ENCODE measurements around the gene AMZ2. TPM values are rescaled to one million over a fixed set of nuclear protein-coding genes. Genes with fewer than 3 reads are reported as not detected.

Gene AMZ2
- polyA plus RNA-seq, 3 donors from 2014 or later, result 146 to 193 (median 169) TPM

DNA sequence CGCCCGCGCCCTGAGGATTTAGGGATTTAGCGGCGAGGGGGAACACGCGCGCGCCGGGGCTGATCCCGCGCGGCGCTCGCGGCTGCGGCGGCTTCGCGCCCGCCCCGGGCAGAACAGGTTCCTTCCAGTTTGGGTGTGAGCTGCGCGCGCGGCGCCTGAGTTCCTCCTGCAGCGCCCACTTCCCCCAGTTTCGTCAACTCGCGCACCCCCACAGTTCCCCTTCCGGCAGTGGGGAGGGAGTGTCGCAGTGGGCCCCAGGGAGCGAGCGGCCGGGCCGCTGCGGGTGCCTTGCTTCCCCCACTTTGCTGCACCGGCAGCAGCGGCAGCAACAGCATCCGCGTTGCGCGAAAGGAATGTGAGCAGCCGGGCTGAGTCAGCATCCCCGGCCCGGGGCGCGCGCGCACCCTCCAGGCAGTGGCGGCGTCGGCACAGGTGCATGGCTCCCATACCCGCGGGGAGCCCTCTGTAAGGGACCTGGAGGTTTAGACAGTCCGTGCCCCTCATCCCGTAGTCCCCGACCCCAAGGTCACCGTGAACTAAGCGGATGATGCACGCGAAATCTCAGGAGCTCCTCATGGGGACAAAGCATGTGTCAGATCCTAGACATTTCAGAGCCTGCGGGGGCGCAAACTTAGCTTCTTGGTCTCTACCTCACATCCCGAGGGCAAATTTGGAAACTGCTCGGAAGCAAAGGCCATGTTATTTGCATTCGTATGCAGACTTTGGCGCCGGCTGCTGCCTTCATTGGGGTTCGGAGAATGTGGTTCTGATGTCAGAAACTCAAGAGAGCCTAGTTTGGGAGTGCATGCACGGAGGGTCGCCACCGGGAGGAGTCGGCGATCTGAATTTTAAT is 44.2 kb downstream of the AMZ2 start:
- peaks cover 74 to 78% of the 10 kb centered on the region in 2 donors for H3K4me1 Mint-ChIP-seq
- H3K27ac Mint-ChIP-seq, result peak overlapping the region; percentile 86 to 96 (median 95)
- H3K9me3 Mint-ChIP-seq, result no peaks in the 10 kb centered on the region
- peak; percentile 97 to 98 (median 98) for DNase-seq
- no peaks in the 10 kb centered on the region for H3K36me3 Mint-ChIP-seq
- peak overlapping the region; percentile 79 to 91 (median 87) for H3K4me3 Mint-ChIP-seq
- peaks cover 6 to 29% (median 17%) of the 10 kb centered on the region in 3 donors for H3K27me3 Mint-ChIP-seq (ENCODE audit: low read depth in 3 of 3)

DNA sequence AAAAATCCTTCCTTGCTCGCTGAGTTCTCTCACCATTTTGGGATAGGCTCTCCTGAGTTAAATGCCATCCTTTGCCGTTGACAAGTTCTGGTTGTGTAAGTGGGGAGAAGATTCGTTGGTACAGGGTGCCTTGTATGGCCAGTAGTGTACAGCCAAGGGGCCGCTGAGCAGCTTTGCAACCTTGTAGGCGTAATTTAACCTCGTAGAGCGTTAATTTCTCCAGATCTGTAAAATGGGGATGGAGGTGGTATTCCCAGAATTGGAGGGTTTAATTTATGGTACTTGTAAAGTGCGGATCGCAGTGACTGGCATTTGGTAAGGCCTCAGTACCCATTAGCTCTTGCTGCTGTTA is 44.8 kb downstream of the AMZ2 start:
- Mint-ChIP-seq H3K36me3 (no peaks in the 10 kb centered on the region), H3K27ac (peak overlapping the region; percentile 86 to 96 (median 95)), H3K9me3 (no peaks in the 10 kb centered on the region), H3K4me1 (peaks cover 74 to 78% of the 10 kb centered on the region in 2 donors), H3K4me3 (peak overlapping the region; percentile 79 to 91 (median 87)), H3K27me3 (ENCODE audit: low read depth in 3 of 3) (peaks cover 4 to 29% (median 17%) of the 10 kb centered on the region in 3 donors)
- DNase-seq, result no peak

DNA sequence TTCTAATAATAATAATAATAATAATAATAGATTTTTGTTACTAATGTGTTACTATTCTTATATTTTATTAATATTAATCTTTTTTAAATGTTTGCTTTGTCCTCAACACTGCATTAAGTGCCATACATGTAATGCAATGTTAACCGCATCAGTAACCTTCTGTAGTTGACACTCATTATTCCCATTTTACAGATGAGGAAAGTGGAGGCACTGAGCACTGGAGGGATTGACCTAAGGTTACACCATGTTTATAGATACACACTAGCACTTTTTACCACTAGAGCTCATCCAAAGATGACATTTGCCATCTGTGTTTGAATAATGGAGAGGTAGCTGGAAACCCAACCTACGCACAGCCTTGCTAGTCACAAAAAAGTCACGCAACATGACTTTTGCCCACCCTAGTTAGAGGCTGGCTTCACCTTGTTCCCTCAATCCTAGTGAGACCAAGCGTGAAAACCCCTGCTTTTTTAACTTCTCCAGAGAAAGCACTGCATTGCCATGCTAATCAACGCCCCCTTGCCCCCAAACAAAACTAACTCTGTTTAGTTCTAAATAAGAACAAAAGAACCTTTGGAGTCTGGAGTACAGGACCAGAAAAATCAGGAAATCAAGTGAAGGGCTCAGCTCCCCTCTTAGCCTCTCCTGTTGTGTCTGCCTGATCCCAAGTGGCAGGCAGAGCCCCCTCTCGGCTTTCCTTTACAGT is 45.8 kb downstream of the AMZ2 start:
- H3K4me3 Mint-ChIP-seq, result peak overlapping the region in 3 of 5 donors; percentile 1 to 35 (median 12)
- no peaks in the 10 kb centered on the region for H3K36me3 Mint-ChIP-seq
- peaks cover 4 to 29% (median 17%) of the 10 kb centered on the region in 3 donors for H3K27me3 Mint-ChIP-seq (ENCODE audit: low read depth in 3 of 3)

GRCh38 chr17:68294196-68294555 is 46.3 kb downstream of the AMZ2 start:
- peak overlapping the region; percentile 64 to 90 (median 83) for H3K27ac Mint-ChIP-seq
- no peaks in the 10 kb centered on the region for H3K36me3 Mint-ChIP-seq
- H3K4me1 Mint-ChIP-seq, result peaks cover 71 to 77% of the 10 kb centered on the region in 2 donors
- no peaks in the 10 kb centered on the region for H3K9me3 Mint-ChIP-seq
- DNase-seq, result no peak
- peak overlapping the region in 3 of 5 donors; percentile 1 to 35 (median 12) for H3K4me3 Mint-ChIP-seq
- H3K27me3 Mint-ChIP-seq (ENCODE audit: low read depth in 3 of 3), result peaks cover 4 to 24% (median 17%) of the 10 kb centered on the region in 3 donors

More for the DNA sequence above, 45.8 kb downstream of the AMZ2 start:
- Mint-ChIP-seq H3K27ac (peak overlapping the region; percentile 64 to 90 (median 84)), H3K4me1 (peaks cover 74 to 78% of the 10 kb centered on the region in 2 donors), H3K9me3 (no peaks in the 10 kb centered on the region)
- DNase-seq, result no peak

DNA sequence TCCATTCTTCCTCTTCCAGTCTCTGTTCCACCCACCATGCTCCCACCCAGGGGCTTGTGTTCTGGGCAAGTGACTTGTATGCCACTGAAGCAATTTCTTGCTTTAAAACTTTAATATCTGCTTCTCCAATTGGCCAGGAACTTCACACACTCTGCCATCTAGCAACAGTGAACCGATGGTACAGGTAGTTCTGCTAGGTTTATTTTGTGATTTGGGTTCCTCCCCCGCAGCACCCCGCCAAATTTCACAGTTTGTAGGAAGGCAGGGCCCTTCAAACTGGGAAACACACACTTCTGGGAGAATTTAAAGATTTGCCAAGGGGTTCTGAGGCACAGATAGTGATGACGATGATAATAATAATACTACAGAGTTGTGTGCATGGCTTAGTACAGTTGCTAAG is 46.8 kb downstream of the AMZ2 start:
- DNase-seq, result no peak
- Mint-ChIP-seq H3K36me3 (no peaks in the 10 kb centered on the region), H3K27ac (peak overlapping the region in 5 of 6 donors; percentile 35 to 90 (median 89)), H3K4me1 (peaks cover 71 to 77% of the 10 kb centered on the region in 2 donors), H3K9me3 (no peaks in the 10 kb centered on the region), H3K4me3 (peak overlapping the region; percentile 46 to 72 (median 50)), H3K27me3 (ENCODE audit: low read depth in 3 of 3) (peaks cover 4 to 21% (median 17%) of the 10 kb centered on the region in 3 donors)

DNA sequence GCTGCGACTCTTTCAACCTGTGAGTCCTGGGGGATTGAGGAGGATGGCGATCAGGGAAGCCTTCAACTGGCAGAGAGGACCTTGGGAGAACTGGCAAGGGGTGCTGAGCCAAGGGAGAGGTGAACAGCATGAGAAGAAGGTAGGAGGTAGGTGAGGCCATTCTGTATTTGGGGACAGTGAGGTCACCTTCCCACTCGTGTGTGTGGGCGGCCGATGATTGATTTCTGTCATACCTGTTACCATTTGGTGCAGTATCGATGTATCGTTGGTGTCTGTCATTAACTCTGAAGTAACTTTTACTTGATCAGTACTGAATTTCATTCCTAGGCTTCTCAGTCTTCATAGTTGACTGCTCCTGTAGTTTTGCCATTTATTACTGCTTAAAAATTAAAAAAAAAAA is 47.2 kb downstream of the AMZ2 start:
- Mint-ChIP-seq H3K4me1 (peaks cover 68 to 73% of the 10 kb centered on the region in 2 donors), H3K36me3 (no peaks in the 10 kb centered on the region), H3K27ac (peak overlapping the region in 5 of 6 donors; percentile 35 to 90 (median 89)), H3K9me3 (no peaks in the 10 kb centered on the region), H3K27me3 (ENCODE audit: low read depth in 3 of 3) (peaks cover 4 to 20% (median 17%) of the 10 kb centered on the region in 3 donors), H3K4me3 (peak overlapping the region; percentile 46 to 72 (median 50))
- DNase-seq, result no peak

GRCh38 chr17:68296217-68297191 is 48.7 kb downstream of the AMZ2 start:
- H3K4me1 Mint-ChIP-seq, result peaks cover 69 to 72% of the 10 kb centered on the region in 2 donors
- no peaks in the 10 kb centered on the region for H3K9me3 Mint-ChIP-seq

DNA sequence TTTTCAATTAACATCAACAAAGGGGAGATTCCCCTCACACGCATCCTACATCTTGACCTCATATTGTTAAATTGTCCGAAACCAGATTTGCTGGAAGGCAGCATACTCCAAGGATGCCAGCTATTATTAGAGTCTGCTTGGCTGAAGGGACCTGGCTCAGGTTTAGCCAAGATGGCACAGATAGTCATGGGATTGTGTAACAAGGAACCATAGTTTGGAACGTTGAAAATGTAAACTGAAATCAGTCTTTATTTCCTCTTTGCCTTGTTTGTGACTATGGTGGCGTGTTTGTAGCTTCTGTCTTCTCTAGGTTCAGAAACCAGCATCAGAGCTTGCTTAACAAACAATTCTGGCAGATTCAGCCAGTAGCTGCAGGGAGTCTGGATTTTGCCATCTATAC is 49.4 kb downstream of the AMZ2 start:
- H3K9me3 Mint-ChIP-seq, result no peaks in the 10 kb centered on the region
- peaks cover 4 to 8% (median 5%) of the 10 kb centered on the region in 3 donors for H3K36me3 Mint-ChIP-seq
- DNase-seq, result no peak
- H3K4me1 Mint-ChIP-seq, result peaks cover 70 to 77% of the 10 kb centered on the region in 2 donors
- peak overlapping the region; percentile 78 to 90 (median 87) for H3K4me3 Mint-ChIP-seq
- H3K27ac Mint-ChIP-seq, result peak overlapping the region; percentile 91 to 95 (median 95)
- H3K27me3 Mint-ChIP-seq (ENCODE audit: low read depth in 3 of 3), result peaks cover 0 to 6% (median 5%) of the 10 kb centered on the region in 3 donors

More at GRCh38 chr17:68296217-68297191, 48.7 kb downstream of the AMZ2 start:
- Mint-ChIP-seq H3K27me3 (ENCODE audit: low read depth in 3 of 3) (peaks cover 2 to 11% (median 9%) of the 10 kb centered on the region in 3 donors), H3K36me3 (peaks cover under 1 to 4% (median 1%) of the 10 kb centered on the region in 3 donors), H3K4me3 (peak overlapping the region; percentile 78 to 90 (median 87)), H3K27ac (peak overlapping the region; percentile 91 to 95 (median 95))
- DNase-seq, result peak; percentile 83 to 89 (median 88)

- Mint-ChIP-seq H3K27ac (peak overlapping the region; percentile 42 to 94 (median 80)), H3K36me3 (peaks cover 4 to 11% (median 5%) of the 10 kb centered on the region in 3 donors), H3K9me3 (no peaks in the 10 kb centered on the region), H3K4me3 (peak overlapping the region in 1 of 5 donors; percentile 63), H3K4me1 (peaks cover 61 to 68% of the 10 kb centered on the region in 2 donors), H3K27me3 (ENCODE audit: low read depth in 3 of 3) (peaks cover 1 to 6% (median 5%) of the 10 kb centered on the region in 3 donors)
- no peak for DNase-seq
These were observed 50.8 kb downstream of the AMZ2 start for GRCh38 chr17:68298601-68299000.

DNA sequence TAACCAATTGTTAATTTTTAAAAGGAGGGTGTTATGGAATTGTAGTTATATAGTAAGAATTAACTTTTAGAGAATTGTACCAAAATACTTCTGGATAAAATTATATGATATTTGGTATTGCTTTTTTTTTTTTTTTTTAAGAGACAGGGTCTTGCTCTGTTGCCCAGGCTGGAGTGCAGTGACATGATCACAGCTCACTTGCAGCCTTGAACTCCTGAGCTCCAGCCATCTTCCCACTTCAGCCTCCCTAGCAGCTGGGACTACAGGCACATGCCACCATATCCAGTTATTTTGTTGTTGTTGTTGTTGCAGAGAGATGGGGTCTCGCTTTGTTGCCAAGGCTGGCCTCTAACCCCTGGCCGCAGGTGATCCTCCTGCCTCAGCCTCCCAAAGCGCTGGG is 52.0 kb downstream of the AMZ2 start:
- H3K27me3 Mint-ChIP-seq (ENCODE audit: low read depth in 3 of 3), result peaks cover 1 to 5% (median 4%) of the 10 kb centered on the region in 3 donors
- peaks cover 4 to 11% (median 5%) of the 10 kb centered on the region in 3 donors for H3K36me3 Mint-ChIP-seq
- H3K27ac Mint-ChIP-seq, result peak overlapping the region in 3 of 6 donors; percentile 55 to 84 (median 59)
- H3K4me1 Mint-ChIP-seq, result peaks cover 49 to 56% of the 10 kb centered on the region in 2 donors
- no peaks in the 10 kb centered on the region for H3K9me3 Mint-ChIP-seq
- DNase-seq, result no peak
- no peak overlapping the region for H3K4me3 Mint-ChIP-seq

DNA sequence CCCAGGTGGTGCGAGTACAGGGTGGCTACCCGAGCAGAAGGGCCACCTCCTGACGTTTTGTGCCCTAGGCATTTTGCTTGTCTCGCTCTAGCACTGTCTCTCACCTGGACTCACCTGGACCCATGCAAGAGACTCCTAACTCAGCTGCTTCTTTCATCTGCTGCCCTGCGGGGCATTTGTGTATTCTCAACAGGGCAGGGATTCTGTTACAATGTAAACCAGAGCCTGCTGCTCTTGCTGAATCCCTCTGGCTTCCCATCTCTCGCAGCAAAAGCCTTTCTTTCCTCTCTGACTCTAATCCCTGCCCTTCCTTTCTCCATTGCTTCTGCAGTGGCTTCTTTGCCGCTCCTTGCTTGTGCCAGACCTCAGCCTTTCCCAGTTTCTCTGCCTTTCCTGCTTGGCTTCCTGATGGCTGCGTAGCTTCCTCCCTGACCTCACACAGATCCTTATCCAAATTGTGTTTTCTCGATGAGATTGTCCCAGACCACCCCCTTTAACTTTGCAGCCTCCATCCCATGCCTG is 53.7 kb downstream of the AMZ2 start:
- H3K27ac Mint-ChIP-seq, result peak overlapping the region in 3 of 6 donors; percentile 18 to 81 (median 78)
- H3K9me3 Mint-ChIP-seq, result no peaks in the 10 kb centered on the region
- H3K4me1 Mint-ChIP-seq, result peaks cover 38 to 47% of the 10 kb centered on the region in 2 donors
- H3K27me3 Mint-ChIP-seq (ENCODE audit: low read depth in 3 of 3), result peaks cover 1 to 3% (median 2%) of the 10 kb centered on the region in 3 donors
- DNase-seq, result no peak
- peak overlapping the region in 1 of 5 donors; percentile 7 for H3K4me3 Mint-ChIP-seq
- peaks cover 4 to 11% (median 5%) of the 10 kb centered on the region in 3 donors for H3K36me3 Mint-ChIP-seq

- H3K9me3 Mint-ChIP-seq, result no peaks in the 10 kb centered on the region
- H3K4me3 Mint-ChIP-seq, result no peak overlapping the region
- peaks cover 34 to 46% of the 10 kb centered on the region in 2 donors for H3K4me1 Mint-ChIP-seq
- H3K27ac Mint-ChIP-seq, result peak overlapping the region in 2 of 6 donors; percentile 78 to 81
- H3K27me3 Mint-ChIP-seq (ENCODE audit: low read depth in 3 of 3), result peaks cover 0 to 1% (median 0%) of the 10 kb centered on the region in 3 donors
- H3K36me3 Mint-ChIP-seq, result peaks cover 7 to 15% (median 9%) of the 10 kb centered on the region in 3 donors
- no peak for DNase-seq
These were observed 54.3 kb downstream of the AMZ2 start for GRCh38 chr17:68302066-68302564.
